H1 (cell line): Measurements from ENCODE around the gene ZCRB1.

Source experiments
- CTCF ChIP-seq, 3 experiments: IDR thresholded peaks; 1 replicate in 2 of 3; 2 replicates in 1 of 3; pipeline versions ENCODE4 v1.5.1 to v1.6.1; 2011; ENCODE audit warnings: low read length in 3 of 3, mild to moderate bottlenecking in 3 of 3, inconsistent platforms in 2 of 3, low read depth in 1 of 3, moderate library complexity in 1 of 3; ENCODE audit not compliant: insufficient read depth in 1 of 3; ENCODE audit errors: control extremely low read depth in 1 of 3
- EZH2 ChIP-seq: fragments of 200-600 bp; sonication (generic); IDR thresholded peaks from 2 replicates; pipeline ENCODE4 v1.7.1; 2012; ENCODE audit warnings: low read depth, mild to moderate bottlenecking, moderate library complexity, low read length, inconsistent platforms; ENCODE audit not compliant: severe bottlenecking
- HDAC2 ChIP-seq, 2 experiments: fragments of 300-600 bp in 1 of 2; sonication (generic) in 1 of 2; IDR thresholded peaks; 2 replicates each; pipeline ENCODE4 v1.6.1; 2011 to 2012; ENCODE audit warnings: low read depth in 2 of 2, low read length in 2 of 2, mild to moderate bottlenecking in 2 of 2, moderate library complexity in 2 of 2, borderline replicate concordance in 1 of 2, inconsistent platforms in 1 of 2
- POLR2AphosphoS5 ChIP-seq: IDR thresholded peaks from 2 replicates; pipeline ENCODE4 v1.6.1; 2011; ENCODE audit warnings: low read depth, low read length
- TAF1 ChIP-seq: IDR thresholded peaks from 2 replicates; pipeline ENCODE4 v1.6.1; 2011; ENCODE audit warnings: mild to moderate bottlenecking, low read depth, low read length

- TF ChIP-seq CTCF (IDR thresholded peaks at IDR 0.05; ENCODE audit: control extremely low read depth in 1 of 3, insufficient read depth in 1 of 3, low read depth in 1 of 3, low read length in 3 of 3) (no peak), POLR2AphosphoS5 (no peak), TAF1 (no peak), EZH2 (no peak), HDAC2 (IDR thresholded peaks at IDR 0.05; ENCODE audit: borderline replicate concordance in 1 of 2, low read depth in 2 of 2, low read length in 2 of 2) (no peak)
These were observed 47.8 kb upstream of the ZCRB1 start for GRCh38 chr12:42373669-42374068.
